H9 (cell line): ENCODE results near the gene RINT1. TPM values are rescaled to one million over a fixed set of nuclear protein-coding genes. Genes with fewer than 3 reads are reported as not detected.

Source experiments
- DNase-seq: peaks from one replicate; pipeline ENCODE4 v3.0.0-alpha.2; 2017
- H2AFZ ChIP-seq: one replicate; pipeline ENCODE4 v1.6.1; 2013; ENCODE audit warnings: mild to moderate bottlenecking, low read length, control low read depth, moderate library complexity
- H2AK5ac ChIP-seq: 2 replicates; pipeline ENCODE4 v1.6.1; 2013; ENCODE audit warnings: low read length, control low read depth, mixed read lengths; ENCODE audit not compliant: insufficient read length
- H2BK120ac ChIP-seq: one replicate; pipeline ENCODE4 v1.6.1; 2013; ENCODE audit warnings: low read depth, mild to moderate bottlenecking, low read length, control low read depth, inconsistent platforms; ENCODE audit not compliant: poor library complexity, severe bottlenecking
- H2BK12ac ChIP-seq: 2 replicates; pipeline ENCODE4 v1.6.1; 2013; ENCODE audit warnings: low read length, control low read depth, mixed read lengths, low read depth; ENCODE audit not compliant: insufficient read length
- H2BK15ac ChIP-seq: 2 replicates; pipeline ENCODE4 v1.6.1; 2013; ENCODE audit warnings: low read depth, low read length, control low read depth
- H2BK20ac ChIP-seq: one replicate; pipeline ENCODE4 v1.6.1; 2013; ENCODE audit warnings: low read depth, mild to moderate bottlenecking, low read length, control low read depth, inconsistent platforms; ENCODE audit not compliant: poor library complexity, severe bottlenecking
- H2BK5ac ChIP-seq: 2 replicates; pipeline ENCODE4 v1.6.1; 2013; ENCODE audit warnings: low read length, control low read depth, mixed read lengths; ENCODE audit not compliant: insufficient read length
- H3K14ac ChIP-seq: 2 replicates; pipeline ENCODE4 v1.6.1; 2013; ENCODE audit warnings: low read length, control low read depth; ENCODE audit not compliant: insufficient read depth
- H3K18ac ChIP-seq: 2 replicates; pipeline ENCODE4 v1.6.1; 2013; ENCODE audit warnings: low read depth, mild to moderate bottlenecking, mixed read lengths, low read length, control low read depth; ENCODE audit not compliant: insufficient read length
- H3K23ac ChIP-seq: 2 replicates; pipeline ENCODE4 v1.6.1; 2013; ENCODE audit warnings: low read length, control low read depth, mixed read lengths, low read depth; ENCODE audit not compliant: insufficient read length
- H3K23me2 ChIP-seq: 2 replicates; pipeline ENCODE4 v1.6.1; 2013; ENCODE audit warnings: low read depth, mild to moderate bottlenecking, mixed read lengths, low read length, control low read depth; ENCODE audit not compliant: insufficient read length, poor library complexity, severe bottlenecking
- H3K27ac ChIP-seq: 2 replicates; pipeline ENCODE4 v1.5.1; 2013; ENCODE audit warnings: low read length, control low read depth, mixed read lengths, low read depth; ENCODE audit not compliant: insufficient read length
- H3K27me3 ChIP-seq: 2 replicates; pipeline ENCODE4 v1.6.1; 2013; ENCODE audit warnings: low read length, control low read depth, inconsistent platforms; ENCODE audit not compliant: insufficient read depth
- H3K4ac ChIP-seq: 2 replicates; pipeline ENCODE4 v1.6.1; 2013; ENCODE audit warnings: low read depth, mild to moderate bottlenecking, control low read depth, inconsistent platforms, low read length, moderate library complexity
- H3K4me1 ChIP-seq: 2 replicates; pipeline ENCODE4 v1.6.1; 2013; ENCODE audit warnings: low read length, control low read depth, inconsistent platforms; ENCODE audit not compliant: insufficient read depth
- H3K4me2 ChIP-seq: 2 replicates; pipeline ENCODE4 v1.6.1; 2013; ENCODE audit warnings: low read length, control low read depth, mixed read lengths; ENCODE audit not compliant: insufficient read length, insufficient read depth
- H3K56ac ChIP-seq: 2 replicates; pipeline ENCODE4 v1.6.1; 2013; ENCODE audit warnings: low read depth, mild to moderate bottlenecking, mixed read lengths, low read length, control low read depth; ENCODE audit not compliant: insufficient read length
- H3K79me1 ChIP-seq: 2 replicates; pipeline ENCODE4 v1.6.1; 2013; ENCODE audit warnings: low read depth, mild to moderate bottlenecking, moderate library complexity, low read length, control low read depth, inconsistent platforms; ENCODE audit not compliant: insufficient read depth, poor library complexity, severe bottlenecking
- H3K79me2 ChIP-seq: 2 replicates; pipeline ENCODE4 v1.6.1; 2013; ENCODE audit warnings: low read length, control low read depth, inconsistent platforms; ENCODE audit not compliant: insufficient read depth
- H3K9ac ChIP-seq: 2 replicates; pipeline ENCODE4 v1.6.1; 2013; ENCODE audit warnings: low read length, control low read depth, mixed read lengths; ENCODE audit not compliant: insufficient read length; ENCODE audit errors: extremely low read depth
- H3K9me3 ChIP-seq: one replicate; pipeline ENCODE4 v1.6.1; 2013; ENCODE audit warnings: low read depth, low read length, inconsistent platforms; ENCODE audit not compliant: control insufficient read depth
- H3T11ph ChIP-seq: one replicate; pipeline ENCODE4 v1.6.1; 2013; ENCODE audit warnings: mild to moderate bottlenecking, low read length, control low read depth, inconsistent platforms
- H4K20me1 ChIP-seq: one replicate; pipeline ENCODE4 v1.6.1; 2013; ENCODE audit not compliant: control insufficient read depth, insufficient read length, insufficient read depth
- H4K5ac ChIP-seq: 2 replicates; pipeline ENCODE4 v1.6.1; 2013; ENCODE audit warnings: low read depth, mild to moderate bottlenecking, mixed read lengths, low read length, control low read depth; ENCODE audit not compliant: insufficient read length
- H4K8ac ChIP-seq: replicated peaks from 2 replicates; pipeline ENCODE4 v1.6.1; 2013; ENCODE audit warnings: low read length, control low read depth, mixed read lengths, low read depth; ENCODE audit not compliant: insufficient read length
- H4K91ac ChIP-seq: 2 replicates; pipeline ENCODE4 v1.6.1; 2013; ENCODE audit warnings: low read depth, mild to moderate bottlenecking, moderate library complexity, mixed read lengths, low read length, control low read depth; ENCODE audit not compliant: insufficient read length
- H3K27ac Mint-ChIP-seq, 3 experiments: 2 replicates in 2 of 3; 3 replicates in 1 of 3; pipeline ENCODE4 v1.8.0; 2020 to 2021; ENCODE audit warnings: mixed read lengths in 3 of 3, mild to moderate bottlenecking in 1 of 3, moderate library complexity in 1 of 3
- H3K27me3 Mint-ChIP-seq: 2 replicates; pipeline ENCODE4 v1.8.0; 2021; ENCODE audit warnings: low read depth, mild to moderate bottlenecking, moderate library complexity, mixed read lengths
- H3K36me3 Mint-ChIP-seq, 3 experiments: 2 replicates in 2 of 3; 3 replicates in 1 of 3; pipeline ENCODE4 v1.8.0; 2020 to 2021; ENCODE audit warnings: low read depth in 3 of 3, mixed read lengths in 3 of 3; ENCODE audit not compliant: insufficient read depth in 1 of 3
- H3K4me1 Mint-ChIP-seq, 2 experiments: 2 replicates each; pipeline ENCODE4 v1.8.0; 2020; ENCODE audit warnings: mixed read lengths in 2 of 2
- H3K4me3 Mint-ChIP-seq, 2 experiments: 2 replicates in 1 of 2; 3 replicates in 1 of 2; pipeline ENCODE4 v1.8.0; 2020 to 2021; ENCODE audit warnings: mild to moderate bottlenecking in 2 of 2, mixed read lengths in 2 of 2, moderate library complexity in 1 of 2
- H3K9me3 Mint-ChIP-seq, 2 experiments: 2 replicates in 1 of 2; 3 replicates in 1 of 2; pipeline ENCODE4 v1.8.0; 2020; ENCODE audit warnings: mild to moderate bottlenecking in 2 of 2, mixed read lengths in 2 of 2, moderate library complexity in 1 of 2
- CTCF ChIP-seq: fragments of 200-600 bp; sonication (generic); conservative IDR thresholded peaks from 3 replicates; pipeline ENCODE4 v1.8.0; 2021; ENCODE audit warnings: antibody characterized with exemption, mild to moderate bottlenecking
- WGBS: extraction: QIAGEN DNeasy Blood & Tissue Kit; methylation state at CpG from one replicate; pipeline ENCODE4 v1.1.7; 2013; ENCODE audit warnings: missing lambda C conversion rate, low lambda C conversion rate, mixed read lengths; ENCODE audit not compliant: insufficient read length; ENCODE audit errors: extremely low coverage; 5-methylcytosine and 5-hydroxymethylcytosine counted together
- total RNA-seq: library from RNA; stranded (reverse); gene quantifications from 2 replicates; pipeline ENCODE4 v1.2.1, GENCODE V29; 2021

Gene RINT1
- total RNA-seq, 1 experiment from 2014 or later = 21.5 TPM

- Histone ChIP-seq H2AFZ (no peak overlapping the region), H3K56ac (no peak overlapping the region), H3K23ac (no peak overlapping the region), H2BK20ac (no peak overlapping the region), H4K20me1 (no peaks in the 10 kb centered on the region), H3K23me2 (no peaks in the 10 kb centered on the region), H4K91ac (no peak overlapping the region), H3T11ph (no peak overlapping the region), H4K8ac (no peak overlapping the region), H3K9me3 (no peaks in the 10 kb centered on the region), H2BK120ac (no peak overlapping the region), H3K79me2 (0 out of 2 replicates have a peak, but pooled peaks cover 1% of the 10 kb centered on the region), H2AK5ac (no peak overlapping the region), H3K4ac (no peak overlapping the region), H3K4me2 (no peak overlapping the region), H3K27ac (no peak overlapping the region), H2BK12ac (no peak overlapping the region), H2BK15ac (no peak overlapping the region), H2BK5ac (no peak overlapping the region), H3K18ac (no peak overlapping the region), H3K4me1 (no peaks in the 10 kb centered on the region), H3K14ac (no peak overlapping the region), H4K5ac (no peak overlapping the region), H3K9ac (no peak overlapping the region), H3K79me1 (no peaks in the 10 kb centered on the region), H3K27me3 (no peaks in the 10 kb centered on the region)
- H3K27me3 Mint-ChIP-seq = no peaks in the 10 kb centered on the region; the same call in 1 of the 2 replicates
- H3K36me3 Mint-ChIP-seq = peaks cover 4 to 11% (median 9%) of the 10 kb centered on the region in 3 experiments
- peaks cover 9 to 13% of the 10 kb centered on the region in 2 experiments for H3K9me3 Mint-ChIP-seq
- H3K4me3 Mint-ChIP-seq = no peak overlapping the region
- peak; percentile 39; the same call in 2 of the 3 replicates for TF ChIP-seq CTCF
- DNase-seq = no peak
- no peak overlapping the region; a peak in 1 of 7 replicates for H3K27ac Mint-ChIP-seq
- WGBS = no CpG with 5 or more reads among the region's 22 CpGs
- H3K4me1 Mint-ChIP-seq = peaks cover 8 to 16% of the 10 kb centered on the region in 2 experiments
These were observed 48.2 kb downstream of the RINT1 start for GRCh38 chr7:105580022-105580740.
